CD14-positive monocyte (primary cell): ENCODE data around the gene CSNK1A1L. TPM values are rescaled to one million over a fixed set of nuclear protein-coding genes. Genes with fewer than 3 reads are reported as not detected.

Experiments used
- DNase-seq, 3 donors: peaks; one replicate each; pipeline ENCODE4 v3.0.0-alpha.2; 2011 to 2022
- H2AFZ ChIP-seq: 2 replicates; pipeline ENCODE4 v1.6.0; 2012; ENCODE audit warnings: mild to moderate bottlenecking, low read depth, low read length, inconsistent platforms; ENCODE audit not compliant: insufficient read depth, poor library complexity, severe bottlenecking
- H3K27ac ChIP-seq, 2 donors: 1 replicate in 1 of 2; 2 replicates in 1 of 2; pipeline ENCODE4 v1.5.1; 2012 to 2013; ENCODE audit warnings: low read length in 2 of 2, control low read depth in 1 of 2, inconsistent platforms in 1 of 2, low read depth in 1 of 2, mild to moderate bottlenecking in 1 of 2
- H3K27me3 ChIP-seq, 2 donors: one replicate each; pipeline versions ENCODE4 v1.6.0 to v1.6.1; 2011 to 2013; ENCODE audit warnings: low read length in 2 of 2; ENCODE audit not compliant: control insufficient read depth in 2 of 2, insufficient read depth in 2 of 2
- H3K36me3 ChIP-seq, 2 donors: replicated peaks in 1 of 2; 1 replicate in 1 of 2; 2 replicates in 1 of 2; pipeline versions ENCODE4 v1.5.1 to v1.6.1; 2012 to 2013; ENCODE audit warnings: low read length in 2 of 2, control low read depth in 1 of 2, inconsistent platforms in 1 of 2, mild to moderate bottlenecking in 1 of 2; ENCODE audit not compliant: insufficient read depth in 2 of 2, control insufficient read depth in 1 of 2
- H3K4me1 ChIP-seq, 2 donors: 1 replicate in 1 of 2; 2 replicates in 1 of 2; pipeline versions ENCODE4 v1.5.1 to v1.6.1; 2012 to 2013; ENCODE audit warnings: low read length in 2 of 2, control low read depth in 1 of 2, inconsistent platforms in 1 of 2, mild to moderate bottlenecking in 1 of 2, moderate library complexity in 1 of 2; ENCODE audit not compliant: insufficient read depth in 2 of 2, control insufficient read depth in 1 of 2
- H3K4me2 ChIP-seq: replicated peaks from 2 replicates; pipeline ENCODE3; 2012; ENCODE audit warnings: low read length, moderate library complexity, mild to moderate bottlenecking; ENCODE audit not compliant: poor library complexity, severe bottlenecking; ENCODE audit errors: extremely low read depth
- H3K4me3 ChIP-seq, 3 experiments: fragments of 200-600 bp in 1 of 3; sonication (generic) in 1 of 3; replicated peaks in 1 of 3; 1 replicate in 2 of 3; 2 replicates in 1 of 3; pipeline ENCODE4 v1.5.1; 2011 to 2013; ENCODE audit warnings: low read length in 3 of 3, mild to moderate bottlenecking in 3 of 3, control low read depth in 2 of 3, low read depth in 2 of 3, inconsistent platforms in 1 of 3, moderate library complexity in 1 of 3
- H3K79me2 ChIP-seq: 2 replicates; pipeline ENCODE4 v1.6.0; 2012; ENCODE audit warnings: mild to moderate bottlenecking, control low read depth, inconsistent platforms, low read length, moderate library complexity; ENCODE audit not compliant: insufficient read depth
- H3K9ac ChIP-seq: 2 replicates; pipeline ENCODE4 v1.6.0; 2017; ENCODE audit warnings: low read length, mild to moderate bottlenecking; ENCODE audit not compliant: insufficient read depth, poor library complexity, severe bottlenecking
- H3K9me3 ChIP-seq, 2 donors: replicated peaks in 1 of 2; 1 replicate in 1 of 2; 2 replicates in 1 of 2; pipeline versions ENCODE4 v1.5.1 to v1.6.1; 2012 to 2013; ENCODE audit warnings: low read length in 2 of 2, control low read depth in 1 of 2; ENCODE audit not compliant: control insufficient read depth in 1 of 2, insufficient read depth in 1 of 2
- H4K20me1 ChIP-seq: 2 replicates; pipeline ENCODE4 v1.6.0; 2012; ENCODE audit warnings: mild to moderate bottlenecking, low read length, control low read depth, moderate library complexity; ENCODE audit not compliant: insufficient read depth
- H3K27ac Mint-ChIP-seq, 7 donors: one replicate each; pipeline ENCODE4 v1.8.0; 2020; ENCODE audit warnings: mild to moderate bottlenecking in 7 of 7, mixed read lengths in 7 of 7, moderate library complexity in 6 of 7, inconsistent platforms in 2 of 7
- H3K27me3 Mint-ChIP-seq, 3 donors: one replicate each; pipeline ENCODE4 v1.8.0; 2021 to 2022; ENCODE audit warnings: low read depth in 3 of 3, mild to moderate bottlenecking in 3 of 3, mixed read lengths in 3 of 3, moderate library complexity in 3 of 3, inconsistent platforms in 1 of 3
- H3K36me3 Mint-ChIP-seq, 2 donors: one replicate each; pipeline ENCODE4 v1.8.0; 2020; ENCODE audit warnings: mixed read lengths in 2 of 2, inconsistent platforms in 1 of 2, mild to moderate bottlenecking in 1 of 2
- H3K4me1 Mint-ChIP-seq: one replicate; pipeline ENCODE4 v1.8.0; 2020; ENCODE audit warnings: mild to moderate bottlenecking, mixed read lengths
- H3K4me3 Mint-ChIP-seq, 2 donors: one replicate each; pipeline ENCODE4 v1.8.0; 2020; ENCODE audit warnings: mild to moderate bottlenecking in 2 of 2, mixed read lengths in 2 of 2, moderate library complexity in 1 of 2
- H3K9me3 Mint-ChIP-seq, 7 donors: one replicate each; pipeline ENCODE4 v1.8.0; 2020 to 2022; ENCODE audit warnings: mixed read lengths in 7 of 7, mild to moderate bottlenecking in 6 of 7, moderate library complexity in 6 of 7, inconsistent platforms in 2 of 7
- WGBS: methylation state at CpG from one replicate; pipeline ENCODE4 v1.1.5; 2013; ENCODE audit warnings: missing lambda C conversion rate; ENCODE audit not compliant: insufficient coverage; 5-methylcytosine and 5-hydroxymethylcytosine counted together
- intact Hi-C, 2 donors: fragments of 100-400 bp; cut with micrococcal nuclease; formaldehyde crosslinking; loops; one replicate each; pipeline versions ENCODE4 v1.15.0 to v1.15.1; 2023
- polyA plus RNA-seq, 3 donors: library from polyadenylated mRNA; depleted of rRNA in 1 of 3; unstranded in 2 of 3; stranded (reverse) in 1 of 3; fragments of 300-500 nt in 2 of 3; fragments of >200 nt in 1 of 3; fragmentation: Illumina TruSeq in 2 of 3; gene quantifications; 1 replicate in 2 of 3; 2 replicates in 1 of 3; pipeline ENCODE4 v1.2.3, GENCODE V29; 2012 to 2021
- TF ChIP-seq, protein P1 (sequence below): fragments of 200-600 bp; IDR thresholded peaks from one replicate; pipeline ENCODE4 v1.8.0; 2022; ENCODE audit warnings: antibody characterized with exemption, mild to moderate bottlenecking

CSNK1A1L gene
- polyA plus RNA-seq, 3 donors, result 0.07 TPM; not detected in 2

DNA sequence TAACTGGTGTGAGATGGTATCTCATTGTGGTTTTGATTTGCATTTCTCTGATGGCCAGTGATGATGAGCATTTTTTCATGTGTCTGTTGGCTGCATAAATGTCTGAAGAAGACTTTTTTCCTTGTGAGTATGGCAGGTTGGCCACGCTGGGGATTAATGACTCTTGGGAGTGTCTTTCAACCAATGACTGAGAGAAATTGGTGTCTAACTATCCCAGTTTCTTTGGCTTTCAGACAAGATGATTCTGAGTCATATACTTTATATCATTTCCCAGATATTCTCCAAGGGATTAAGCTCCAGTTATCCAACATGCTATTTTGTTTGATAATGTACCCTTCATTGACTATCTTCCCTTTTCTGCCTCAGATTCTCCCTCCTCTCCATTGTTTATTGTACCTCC lies 35.5 kb upstream of the CSNK1A1L start:
- Histone ChIP-seq H3K9me3 (no peaks in the 10 kb centered on the region), H3K9ac (no peak overlapping the region), H3K27me3 (no peaks in the 10 kb centered on the region), H3K4me2 (no peak overlapping the region), H3K4me3 (no peak overlapping the region), H3K4me1 (no peaks in the 10 kb centered on the region), H4K20me1 (no peaks in the 10 kb centered on the region), H3K36me3 (no peaks in the 10 kb centered on the region), H2AFZ (no peak overlapping the region), H3K79me2 (no peaks in the 10 kb centered on the region), H3K27ac (no peak overlapping the region)
- TF ChIP-seq, protein P1, sequence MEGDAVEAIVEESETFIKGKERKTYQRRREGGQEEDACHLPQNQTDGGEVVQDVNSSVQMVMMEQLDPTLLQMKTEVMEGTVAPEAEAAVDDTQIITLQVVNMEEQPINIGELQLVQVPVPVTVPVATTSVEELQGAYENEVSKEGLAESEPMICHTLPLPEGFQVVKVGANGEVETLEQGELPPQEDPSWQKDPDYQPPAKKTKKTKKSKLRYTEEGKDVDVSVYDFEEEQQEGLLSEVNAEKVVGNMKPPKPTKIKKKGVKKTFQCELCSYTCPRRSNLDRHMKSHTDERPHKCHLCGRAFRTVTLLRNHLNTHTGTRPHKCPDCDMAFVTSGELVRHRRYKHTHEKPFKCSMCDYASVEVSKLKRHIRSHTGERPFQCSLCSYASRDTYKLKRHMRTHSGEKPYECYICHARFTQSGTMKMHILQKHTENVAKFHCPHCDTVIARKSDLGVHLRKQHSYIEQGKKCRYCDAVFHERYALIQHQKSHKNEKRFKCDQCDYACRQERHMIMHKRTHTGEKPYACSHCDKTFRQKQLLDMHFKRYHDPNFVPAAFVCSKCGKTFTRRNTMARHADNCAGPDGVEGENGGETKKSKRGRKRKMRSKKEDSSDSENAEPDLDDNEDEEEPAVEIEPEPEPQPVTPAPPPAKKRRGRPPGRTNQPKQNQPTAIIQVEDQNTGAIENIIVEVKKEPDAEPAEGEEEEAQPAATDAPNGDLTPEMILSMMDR, result no peak
- Mint-ChIP-seq H3K36me3 (no peaks in the 10 kb centered on the region), H3K27me3 (peaks cover 0 to 2% (median 0%) of the 10 kb centered on the region in 3 donors), H3K4me3 (no peak overlapping the region), H3K9me3 (peaks cover 0 to 3% (median 2%) of the 10 kb centered on the region in 7 donors), H3K27ac (no peak overlapping the region), H3K4me1 (no peaks in the 10 kb centered on the region)
- WGBS, result no CpG with 5 or more reads among the region's 1 CpG
- no peak for DNase-seq
- intact Hi-C loops, result no loop called here

- intact Hi-C loops, result no loop called here
- H3K79me2 ChIP-seq, result no peaks in the 10 kb centered on the region
- H3K9me3 ChIP-seq, result no peaks in the 10 kb centered on the region
- H3K4me3 ChIP-seq, result no peak overlapping the region
- Mint-ChIP-seq H3K4me3 (no peak overlapping the region), H3K27me3 (peaks cover 0 to 2% (median 0%) of the 10 kb centered on the region in 3 donors), H3K27ac (no peak overlapping the region), H3K9me3 (peaks cover 0 to 3% (median 0%) of the 10 kb centered on the region in 7 donors), H3K36me3 (no peaks in the 10 kb centered on the region), H3K4me1 (no peaks in the 10 kb centered on the region)
- H3K27me3 ChIP-seq, result no peaks in the 10 kb centered on the region
- no CpG with 5 or more reads among the region's 1 CpG for WGBS
- no peak overlapping the region for H2AFZ ChIP-seq
- H3K36me3 ChIP-seq, result no peaks in the 10 kb centered on the region
- H3K4me1 ChIP-seq, result no peaks in the 10 kb centered on the region
- DNase-seq, result no peak
- no peak overlapping the region for H3K4me2 ChIP-seq
- TF ChIP-seq, protein P1, result no peak
- H3K27ac ChIP-seq, result no peak overlapping the region
- no peaks in the 10 kb centered on the region for H4K20me1 ChIP-seq
- no peak overlapping the region for H3K9ac ChIP-seq
Measured at GRCh38 chr13:37139356-37139755, 33.9 kb upstream of the CSNK1A1L start.
